Peyer's patch (tissue), 4 donors: ENCODE data around the gene MIB1. TPM values are rescaled to one million over a fixed set of nuclear protein-coding genes. Genes with fewer than 3 reads are reported as not detected.

ENCODE experiments used
- DNase-seq, 3 donors: peaks; one replicate each; pipeline ENCODE4 v3.0.0-alpha.2; 2017 to 2019
- H3K27ac ChIP-seq, 4 donors: fragments of 200-600 bp; sonication (generic); one replicate each; pipeline ENCODE4 v1.5.1; 2016 to 2019
- H3K27me3 ChIP-seq, 2 donors: fragments of 200-600 bp; sonication (generic); one replicate each; pipeline ENCODE4 v1.5.1; 2019
- H3K36me3 ChIP-seq, 3 donors: fragments of 200-600 bp; sonication (generic); one replicate each; pipeline ENCODE4 v1.5.1; 2016 to 2019
- H3K4me1 ChIP-seq, 4 donors: fragments of 200-600 bp; sonication (generic); one replicate each; pipeline ENCODE4 v1.5.1; 2016 to 2019
- H3K4me3 ChIP-seq, 4 donors: fragments of 200-600 bp; sonication (generic); 1 replicate in 3 of 4; 2 replicates in 1 of 4; pipeline ENCODE4 v1.5.1; 2016 to 2019; ENCODE audit warnings: mild to moderate bottlenecking in 1 of 4
- H3K9me3 ChIP-seq, 4 donors: fragments of 200-600 bp; sonication (generic); one replicate each; pipeline ENCODE4 v1.5.1; 2016 to 2019; ENCODE audit warnings: mild to moderate bottlenecking in 1 of 4
- CTCF ChIP-seq, 6 experiments: fragments of 450-650 bp in 4 of 6; fragments of 200-600 bp in 2 of 6; sonication (generic) in 1 of 6; IDR thresholded peaks; one replicate each; pipeline ENCODE4 v1.5.1; 2017 to 2019; ENCODE audit warnings: antibody characterized with exemption in 6 of 6, mild to moderate bottlenecking in 3 of 6, moderate library complexity in 1 of 6
- POLR2A ChIP-seq, 2 donors: fragments of 450-650 bp; IDR thresholded peaks; one replicate each; pipeline ENCODE4 v1.5.1; 2017; ENCODE audit warnings: antibody characterized with exemption in 2 of 2, mild to moderate bottlenecking in 2 of 2, moderate library complexity in 2 of 2
- total RNA-seq, 4 donors: library from RNA; depleted of rRNA; stranded (reverse); fragments of >200 nt; gene quantifications; one replicate each; pipeline ENCODE4 v1.1.0, GENCODE V29; 2016

The MIB1 gene
- total RNA-seq, 4 donors from 2014 or later = 13.8 to 47.0 (median 18.3) TPM

GRCh38 chr18:21741312-21741561 lies 645 bp downstream of the MIB1 start:
- TF ChIP-seq POLR2A (IDR thresholded peaks at IDR 0.05) (no peak), CTCF (IDR thresholded peaks at IDR 0.05) (no peak)
- Histone ChIP-seq H3K4me1 (peaks cover 0 to 25% (median 2%) of the 10 kb centered on the region in 4 donors), H3K4me3 (peak overlapping the region; percentile 94 to 100 (median 98)), H3K27me3 (no peaks in the 10 kb centered on the region), H3K36me3 (no peaks in the 10 kb centered on the region), H3K9me3 (no peaks in the 10 kb centered on the region), H3K27ac (peak overlapping the region; percentile 94 to 100 (median 98))
- DNase-seq = peak in 1 of 3 donors; percentile 33

GRCh38 chr18:21741562-21742314 lies 1.1 kb downstream of the MIB1 start:
- Histone ChIP-seq H3K4me1 (peaks cover 0 to 25% (median 2%) of the 10 kb centered on the region in 4 donors), H3K9me3 (no peaks in the 10 kb centered on the region), H3K27me3 (no peaks in the 10 kb centered on the region), H3K4me3 (peak overlapping the region; percentile 94 to 100 (median 98)), H3K27ac (peak overlapping the region; percentile 94 to 100 (median 98)), H3K36me3 (no peaks in the 10 kb centered on the region)
- TF ChIP-seq POLR2A (IDR thresholded peaks at IDR 0.05) = no peak
- peak in 1 of 6 experiments; percentile 2 for TF ChIP-seq CTCF (IDR thresholded peaks at IDR 0.05)
- peak; percentile 28 to 62 (median 59) for DNase-seq

GRCh38 chr18:21742315-21742687 lies 1.7 kb downstream of the MIB1 start:
- Histone ChIP-seq H3K9me3 (no peaks in the 10 kb centered on the region), H3K4me1 (peaks cover 0 to 25% (median 3%) of the 10 kb centered on the region in 4 donors), H3K27ac (no peak overlapping the region), H3K27me3 (no peaks in the 10 kb centered on the region), H3K36me3 (no peaks in the 10 kb centered on the region), H3K4me3 (peak overlapping the region in 2 of 4 donors; percentile 94 to 100)
- no peak for DNase-seq
- TF ChIP-seq POLR2A (IDR thresholded peaks at IDR 0.05) (no peak), CTCF (IDR thresholded peaks at IDR 0.05) (no peak)

GRCh38 chr18:21743166-21743832 lies 2.7 kb downstream of the MIB1 start:
- Histone ChIP-seq H3K4me1 (peaks cover 0 to 25% (median 6%) of the 10 kb centered on the region in 4 donors), H3K4me3 (no peak overlapping the region), H3K9me3 (no peaks in the 10 kb centered on the region), H3K27me3 (no peaks in the 10 kb centered on the region), H3K27ac (no peak overlapping the region), H3K36me3 (no peaks in the 10 kb centered on the region)
- TF ChIP-seq CTCF (IDR thresholded peaks at IDR 0.05) = no peak
- no peak for TF ChIP-seq POLR2A (IDR thresholded peaks at IDR 0.05)
- DNase-seq = no peak

GRCh38 chr18:21745231-21745630 lies 4.6 kb downstream of the MIB1 start:
- Histone ChIP-seq H3K36me3 (no peaks in the 10 kb centered on the region), H3K27me3 (no peaks in the 10 kb centered on the region), H3K27ac (no peak overlapping the region), H3K4me3 (no peak overlapping the region), H3K4me1 (peaks cover 0 to 17% (median 6%) of the 10 kb centered on the region in 4 donors), H3K9me3 (no peaks in the 10 kb centered on the region)
- no peak for TF ChIP-seq CTCF (IDR thresholded peaks at IDR 0.05)
- TF ChIP-seq POLR2A (IDR thresholded peaks at IDR 0.05) = no peak
- DNase-seq = no peak
